ENCODE measurements around the gene VIPR2. TPM values are rescaled to one million over a fixed set of nuclear protein-coding genes. Genes with fewer than 3 reads are reported as not detected.

VIPR2 gene
- total RNA-seq, 1 donor from 2014 or later, result not detected

GRCh38 chr7:159151231-159151630 is 6.6 kb upstream of the VIPR2 start:
- no peak for TF ChIP-seq CTCF (IDR thresholded peaks at IDR 0.05; ENCODE audit: partially characterized antibody, unreplicated experiment)
- no peaks in the 10 kb centered on the region for H3K4me1 Mint-ChIP-seq (ENCODE audit: low read depth, unreplicated experiment)
- H3K27me3 Mint-ChIP-seq (ENCODE audit: unreplicated experiment), result peaks cover 4% of the 10 kb centered on the region
- DNase-seq, result no peak
- H3K9me3 Mint-ChIP-seq (ENCODE audit: unreplicated experiment), result peaks cover 2% of the 10 kb centered on the region
- H3K4me3 Mint-ChIP-seq (ENCODE audit: unreplicated experiment), result no peak overlapping the region
- no peaks in the 10 kb centered on the region for H3K36me3 Mint-ChIP-seq (ENCODE audit: unreplicated experiment)
- no peak overlapping the region for H3K27ac Mint-ChIP-seq (ENCODE audit: unreplicated experiment)

GRCh38 chr7:159149488-159149887 is 4.8 kb upstream of the VIPR2 start:
- peaks cover 2% of the 10 kb centered on the region for H3K9me3 Mint-ChIP-seq (ENCODE audit: unreplicated experiment)
- H3K27ac Mint-ChIP-seq (ENCODE audit: unreplicated experiment), result no peak overlapping the region

GRCh38 chr7:159148430-159149395 is 4.0 kb upstream of the VIPR2 start:
- no peak for TF ChIP-seq CTCF (IDR thresholded peaks at IDR 0.05; ENCODE audit: partially characterized antibody, unreplicated experiment)
- Mint-ChIP-seq H3K27ac (ENCODE audit: unreplicated experiment) (no peak overlapping the region), H3K4me1 (ENCODE audit: low read depth, unreplicated experiment) (no peaks in the 10 kb centered on the region), H3K9me3 (ENCODE audit: unreplicated experiment) (peaks cover 5% of the 10 kb centered on the region), H3K4me3 (ENCODE audit: unreplicated experiment) (no peak overlapping the region), H3K27me3 (ENCODE audit: unreplicated experiment) (peaks cover 7% of the 10 kb centered on the region), H3K36me3 (ENCODE audit: unreplicated experiment) (no peaks in the 10 kb centered on the region)
- no peak for DNase-seq

More at GRCh38 chr7:159149488-159149887, 4.8 kb upstream of the VIPR2 start:
- Mint-ChIP-seq H3K27me3 (ENCODE audit: unreplicated experiment) (peaks cover 2% of the 10 kb centered on the region), H3K4me3 (ENCODE audit: unreplicated experiment) (no peak overlapping the region), H3K36me3 (ENCODE audit: unreplicated experiment) (no peaks in the 10 kb centered on the region), H3K4me1 (ENCODE audit: low read depth, unreplicated experiment) (no peaks in the 10 kb centered on the region)
- TF ChIP-seq CTCF (IDR thresholded peaks at IDR 0.05; ENCODE audit: partially characterized antibody, unreplicated experiment), result no peak
- DNase-seq, result no peak

- no peaks in the 10 kb centered on the region for H3K36me3 Mint-ChIP-seq (ENCODE audit: unreplicated experiment)
- no peak for TF ChIP-seq CTCF (IDR thresholded peaks at IDR 0.05; ENCODE audit: partially characterized antibody, unreplicated experiment)
- H3K27ac Mint-ChIP-seq (ENCODE audit: unreplicated experiment), result no peak overlapping the region
- no peak for DNase-seq
- peaks cover 2% of the 10 kb centered on the region for H3K4me1 Mint-ChIP-seq (ENCODE audit: low read depth, unreplicated experiment)
- H3K9me3 Mint-ChIP-seq (ENCODE audit: unreplicated experiment), result peaks cover 3% of the 10 kb centered on the region
- peaks cover 8% of the 10 kb centered on the region for H3K27me3 Mint-ChIP-seq (ENCODE audit: unreplicated experiment)
- no peak overlapping the region for H3K4me3 Mint-ChIP-seq (ENCODE audit: unreplicated experiment)
These were observed 3.0 kb upstream of the VIPR2 start for GRCh38 chr7:159147687-159148086.

- Mint-ChIP-seq H3K4me3 (ENCODE audit: unreplicated experiment) (no peak overlapping the region), H3K4me1 (ENCODE audit: low read depth, unreplicated experiment) (peaks cover 2% of the 10 kb centered on the region), H3K36me3 (ENCODE audit: unreplicated experiment) (no peaks in the 10 kb centered on the region), H3K27me3 (ENCODE audit: unreplicated experiment) (peaks cover 8% of the 10 kb centered on the region), H3K9me3 (ENCODE audit: unreplicated experiment) (peaks cover 3% of the 10 kb centered on the region), H3K27ac (ENCODE audit: unreplicated experiment) (no peak overlapping the region)
- DNase-seq, result no peak
- no peak for TF ChIP-seq CTCF (IDR thresholded peaks at IDR 0.05; ENCODE audit: partially characterized antibody, unreplicated experiment)
These were observed 2.6 kb upstream of the VIPR2 start for GRCh38 chr7:159147246-159147645.
